Epithelial cell of proximal tubule (primary cell): Measurements from ENCODE around the gene CPT1A. TPM values are rescaled to one million over a fixed set of nuclear protein-coding genes. Genes with fewer than 3 reads are reported as not detected.

Source experiments
- DNase-seq: peaks from one replicate; pipeline ENCODE4 v3.0.0-alpha.2; 2011; ENCODE audit warnings: low read depth
- H3K4me3 ChIP-seq: 2 replicates; pipeline ENCODE4 v1.5.1; 2011; ENCODE audit warnings: low read depth, mild to moderate bottlenecking, low read length
- CTCF ChIP-seq: conservative IDR thresholded peaks from 2 replicates; pipeline ENCODE4 v1.5.1; 2012; ENCODE audit warnings: low read depth, mild to moderate bottlenecking, low read length
- total RNA-seq: library from RNA; depleted of rRNA; stranded (reverse); fragments of >200 nt; gene quantifications from 2 replicates; pipeline ENCODE4 v1.2.3, GENCODE V29; 2015

Gene CPT1A
- total RNA-seq, 1 donor from 2014 or later, result 6.7 TPM

- no peak for TF ChIP-seq CTCF
- DNase-seq, result no peak
- H3K4me3 ChIP-seq, result no peak overlapping the region
Measured at GRCh38 chr11:68818181-68818580, 23.5 kb downstream of the CPT1A start.

DNA sequence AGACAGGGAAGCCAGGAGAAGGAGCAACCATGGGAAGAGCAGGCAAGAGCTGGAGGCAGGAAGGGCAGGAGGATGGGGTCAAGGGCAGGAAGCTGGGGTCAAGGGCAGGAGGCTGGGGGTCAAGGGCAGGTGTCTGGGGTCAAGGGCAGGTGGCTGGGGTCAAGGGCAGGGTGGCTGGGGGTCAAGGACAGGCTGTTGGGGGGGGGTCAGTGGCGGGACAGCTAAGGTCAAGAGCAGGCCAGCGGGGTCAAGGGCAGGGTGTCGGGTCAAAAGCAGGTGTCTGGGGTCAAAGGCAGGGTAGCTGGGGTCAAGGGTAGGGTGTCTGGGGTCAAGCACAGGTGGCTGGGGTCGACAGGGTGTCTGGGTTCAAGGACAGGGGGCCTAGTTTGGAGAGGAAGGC, 24.2 kb downstream of the CPT1A start:
- H3K4me3 ChIP-seq, result no peak overlapping the region
- DNase-seq, result no peak

DNA sequence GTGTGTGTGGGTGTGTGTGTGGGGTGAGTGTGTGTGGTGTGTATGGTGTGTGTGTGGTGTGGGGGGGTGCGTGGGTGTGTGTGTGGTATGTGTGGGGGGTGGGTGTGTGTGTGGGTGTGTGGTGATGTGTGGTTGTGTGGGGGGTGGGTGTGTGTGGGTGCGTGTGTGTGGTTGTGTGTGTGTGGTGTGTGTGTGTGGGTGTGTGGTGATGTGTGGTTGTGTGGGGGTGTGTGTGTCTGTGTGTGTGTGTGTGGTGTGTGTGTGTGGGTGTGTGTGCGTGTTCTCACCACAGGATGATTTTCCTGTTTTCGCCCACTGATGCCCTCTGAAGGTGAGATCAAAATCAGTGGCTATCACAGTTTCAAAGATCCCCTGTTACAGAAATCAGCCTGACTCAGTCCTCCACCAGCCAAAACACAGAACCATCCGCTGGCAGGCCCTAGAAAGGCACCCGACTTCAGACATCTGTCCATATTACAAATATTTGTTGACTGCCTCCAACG, 24.7 kb downstream of the CPT1A start:
- no peak for TF ChIP-seq CTCF

More for the DNA sequence above, 24.2 kb downstream of the CPT1A start:
- no peak for TF ChIP-seq CTCF

GRCh38 chr11:68816251-68816776, 25.4 kb downstream of the CPT1A start:
- DNase-seq, result no peak
- TF ChIP-seq CTCF, result no peak
- no peak overlapping the region for H3K4me3 ChIP-seq

More for the DNA sequence above, 24.7 kb downstream of the CPT1A start:
- DNase-seq, result no peak
- no peak overlapping the region for H3K4me3 ChIP-seq

DNA sequence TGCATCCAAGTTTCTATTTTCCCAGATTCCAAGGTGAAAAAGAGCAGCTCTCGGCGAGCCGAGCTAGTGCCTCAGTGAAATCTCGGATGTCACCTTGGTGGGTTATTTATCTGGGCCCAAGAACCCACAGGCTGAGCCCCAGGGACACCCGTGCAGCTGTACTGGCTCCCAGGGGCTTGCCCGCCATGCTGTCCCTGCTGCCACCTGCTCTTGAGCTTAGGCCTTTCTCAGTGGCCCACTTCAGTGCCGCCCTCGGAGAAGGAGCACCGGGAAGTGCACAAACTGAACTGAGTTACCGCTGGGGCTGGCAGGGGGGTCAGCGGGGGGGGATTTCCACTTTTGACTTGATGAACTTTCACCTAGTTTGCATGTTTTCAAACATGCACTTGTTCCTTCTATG, 27.9 kb downstream of the CPT1A start:
- no peak for DNase-seq
- TF ChIP-seq CTCF, result no peak
- H3K4me3 ChIP-seq, result no peak overlapping the region

DNA sequence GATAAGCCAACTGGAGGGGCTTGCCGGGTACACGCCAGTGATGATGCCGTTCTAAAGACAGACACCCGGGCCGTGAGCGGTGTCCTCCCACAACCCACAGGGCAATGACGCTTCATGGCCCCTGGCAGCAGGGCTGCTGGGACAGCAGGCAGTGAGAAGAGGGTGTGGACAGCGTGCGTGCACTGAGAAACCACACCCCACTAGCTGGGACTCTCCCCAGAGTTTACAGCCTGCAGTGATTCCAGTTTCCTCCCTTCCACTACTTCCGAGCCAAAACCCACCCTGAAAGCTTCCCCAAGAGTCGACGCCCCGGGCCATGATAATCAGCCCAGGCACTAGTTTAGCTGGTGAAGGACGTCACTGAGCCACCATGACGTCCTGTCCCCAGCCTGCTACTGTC, 29.2 kb downstream of the CPT1A start:
- no peak for DNase-seq
- no peak for TF ChIP-seq CTCF
- H3K4me3 ChIP-seq, result no peak overlapping the region

DNA sequence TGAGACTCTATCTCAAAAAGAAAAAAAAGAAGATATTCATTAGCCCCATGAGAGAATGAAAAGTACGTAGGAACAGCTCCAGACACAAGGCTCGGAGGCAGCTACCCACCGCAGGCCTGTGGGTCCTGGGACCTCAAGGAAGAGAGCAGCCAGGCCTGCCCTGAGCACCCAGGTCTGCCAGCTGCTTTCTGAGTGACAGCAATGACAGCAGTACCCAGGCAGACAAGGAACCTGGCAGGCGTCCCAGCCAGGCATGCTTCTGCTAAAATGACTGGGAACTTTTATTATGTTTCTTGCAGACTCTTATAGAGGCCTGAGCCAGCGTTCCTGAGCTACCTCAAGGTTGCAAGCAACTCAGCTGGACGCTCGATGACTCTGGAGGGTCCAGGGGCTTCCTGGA, 31.6 kb downstream of the CPT1A start:
- DNase-seq, result no peak
- H3K4me3 ChIP-seq, result no peak overlapping the region
- no peak for TF ChIP-seq CTCF
